ENCODE results near the gene TANC1. TPM values are rescaled to one million over a fixed set of nuclear protein-coding genes. Genes with fewer than 3 reads are reported as not detected.

The TANC1 gene
- total and polyA plus RNA-seq, 2 experiments from 2014 or later = 2.8 to 9.5 TPM

GRCh38 chr2:158926478-158926948 is 41.9 kb upstream of the TANC1 start:
- Mint-ChIP-seq H3K4me3 (no peak overlapping the region), H3K4me1 (peaks cover 22% of the 10 kb centered on the region), H3K9me3 (peaks cover 15% of the 10 kb centered on the region), H3K27me3 (ENCODE audit: insufficient read depth, low read depth, poor library complexity) (peaks cover 3% of the 10 kb centered on the region), H3K27ac (no peak overlapping the region), H3K36me3 (ENCODE audit: low read depth) (no peaks in the 10 kb centered on the region)
- H3K4me2 ChIP-seq = no peak overlapping the region
- no peaks in the 10 kb centered on the region for H4K20me1 ChIP-seq (replicated peaks; ENCODE audit: insufficient read depth)
- no peaks in the 10 kb centered on the region for H3K27me3 ChIP-seq (ENCODE audit: insufficient read depth)
- H3K4me1 ChIP-seq (ENCODE audit: insufficient read depth) = peaks cover 25% of the 10 kb centered on the region
- no peak overlapping the region for H2AFZ ChIP-seq
- no peak for TF ChIP-seq ZNF462 (CRISPR knock-in tag; IDR thresholded peaks at IDR 0.05)
- no peak for TF ChIP-seq NANOG (IDR thresholded peaks at IDR 0.05; ENCODE audit: borderline replicate concordance)
- TF ChIP-seq JUNB (IDR thresholded peaks at IDR 0.05; ENCODE audit: unreplicated experiment) = no peak
- no peak for TF ChIP-seq EZH2 (IDR thresholded peaks at IDR 0.05; ENCODE audit: low read depth, unreplicated experiment)
- no peak for TF ChIP-seq REST (IDR thresholded peaks at IDR 0.05; ENCODE audit: unreplicated experiment)
- TF ChIP-seq EZH2phosphoT487 (IDR thresholded peaks at IDR 0.05; ENCODE audit: unreplicated experiment) = no peak
- TF ChIP-seq CTCF (conservative IDR thresholded peaks at IDR 0.05; ENCODE audit: low read depth in 2 of 2) = no peak
- TF ChIP-seq ETS1 (IDR thresholded peaks at IDR 0.05) = no peak
- DNase-seq (ENCODE audit: low spot score) (no peak), ATAC-seq (no peak)
- no peak overlapping the region for H3K4me3 ChIP-seq
- no peak overlapping the region for H3K27ac ChIP-seq (ENCODE audit: low read depth)
- H3K79me2 ChIP-seq (replicated peaks; ENCODE audit: insufficient read depth) = no peaks in the 10 kb centered on the region
- H3K9me2 ChIP-seq (ENCODE audit: insufficient read depth) = peaks cover 2% of the 10 kb centered on the region
- H3K36me3 ChIP-seq (ENCODE audit: insufficient read depth) = no peaks in the 10 kb centered on the region
- no peaks in the 10 kb centered on the region for H3F3A ChIP-seq (replicated peaks; ENCODE audit: low read depth)
